ENCODE measurements around the gene KLK5. TPM values are rescaled to one million over a fixed set of nuclear protein-coding genes. Genes with fewer than 3 reads are reported as not detected.

Gene KLK5
- total and polyA plus RNA-seq, 2 donors = 0.28 to 1.9 TPM

Other genes starting within 250 kb of the KLK5 start
- 1.8 TPM for gene SHANK1, start 233.2 kb downstream of the KLK5 start, total RNA-seq
- gene SHANK1, start 233.2 kb downstream of the KLK5 start, polyA plus RNA-seq = 0.39 TPM
- gene CLEC11A, start 229.7 kb downstream of the KLK5 start, total RNA-seq = 10.7 TPM
- 10.5 TPM for gene CLEC11A, start 229.7 kb downstream of the KLK5 start, polyA plus RNA-seq
- gene GPR32, start 182.6 kb downstream of the KLK5 start, total RNA-seq = not detected
- gene GPR32, start 182.6 kb downstream of the KLK5 start, polyA plus RNA-seq = 0.07 TPM
- not detected for gene ACP4, start 162.6 kb downstream of the KLK5 start, total RNA-seq
- not detected for gene ACP4, start 162.6 kb downstream of the KLK5 start, polyA plus RNA-seq
- 0.14 TPM for gene KLK1, start 129.3 kb downstream of the KLK5 start, total RNA-seq
- gene KLK1, start 129.3 kb downstream of the KLK5 start, polyA plus RNA-seq = 1.6 TPM
- gene KLK15, start 119.5 kb downstream of the KLK5 start, total RNA-seq = not detected
- gene KLK15, start 119.5 kb downstream of the KLK5 start, polyA plus RNA-seq = 0.11 TPM
- 0.19 TPM for gene KLK3, start 98.1 kb downstream of the KLK5 start, total RNA-seq
- 0.96 TPM for gene KLK3, start 98.1 kb downstream of the KLK5 start, polyA plus RNA-seq
- under 0.01 TPM for gene KLK2, start 79.6 kb downstream of the KLK5 start, total RNA-seq
- 0.50 TPM for gene KLK2, start 79.6 kb downstream of the KLK5 start, polyA plus RNA-seq
- not detected for gene KLK4, start 41.6 kb downstream of the KLK5 start, total RNA-seq
- gene KLK4, start 41.6 kb downstream of the KLK5 start, polyA plus RNA-seq = 0.39 TPM
- 0.24 TPM for gene KLK6, start 16.6 kb upstream of the KLK5 start, total RNA-seq
- 7.0 TPM for gene KLK6, start 16.6 kb upstream of the KLK5 start, polyA plus RNA-seq
- gene KLK7, start 30.9 kb upstream of the KLK5 start, total RNA-seq = 0.52 TPM
- gene KLK7, start 30.9 kb upstream of the KLK5 start, polyA plus RNA-seq = 5.0 TPM
- 2.2 TPM for gene KLK8, start 48.6 kb upstream of the KLK5 start, total RNA-seq
- 11.0 TPM for gene KLK8, start 48.6 kb upstream of the KLK5 start, polyA plus RNA-seq
- 0.42 TPM for gene KLK10, start 66.7 kb upstream of the KLK5 start, total RNA-seq
- gene KLK10, start 66.7 kb upstream of the KLK5 start, polyA plus RNA-seq = 7.2 TPM
- gene KLK11, start 73.6 kb upstream of the KLK5 start, total RNA-seq = 1.9 TPM
- gene KLK11, start 73.6 kb upstream of the KLK5 start, polyA plus RNA-seq = 17.2 TPM
- 0.61 TPM for gene KLK12, start 82.0 kb upstream of the KLK5 start, total RNA-seq
- gene KLK12, start 82.0 kb upstream of the KLK5 start, polyA plus RNA-seq = 3.0 TPM
- 0.19 TPM for gene KLK13, start 112.1 kb upstream of the KLK5 start, total RNA-seq
- gene KLK13, start 112.1 kb upstream of the KLK5 start, polyA plus RNA-seq = 0.89 TPM
- 0.09 TPM for gene KLK14, start 129.8 kb upstream of the KLK5 start, total RNA-seq
- 1.2 TPM for gene KLK14, start 129.8 kb upstream of the KLK5 start, polyA plus RNA-seq
- 5.7 TPM for gene CTU1, start 155.4 kb upstream of the KLK5 start, total RNA-seq
- gene CTU1, start 155.4 kb upstream of the KLK5 start, polyA plus RNA-seq = 2.9 TPM
- 1.9 TPM for gene SIGLEC9, start 171.9 kb upstream of the KLK5 start, total RNA-seq
- gene SIGLEC9, start 171.9 kb upstream of the KLK5 start, polyA plus RNA-seq = 6.8 TPM
- gene SIGLEC7, start 189.3 kb upstream of the KLK5 start, total RNA-seq = 2.0 TPM
- 3.6 TPM for gene SIGLEC7, start 189.3 kb upstream of the KLK5 start, polyA plus RNA-seq

All from thymus (tissue), 2 donors.